Measurements from ENCODE around the gene KIF16B. TPM values are rescaled to one million over a fixed set of nuclear protein-coding genes. Genes with fewer than 3 reads are reported as not detected.

KIF16B gene
- total and polyA plus RNA-seq, 2 experiments from 2014 or later, result 6.5 to 11.1 TPM

GRCh38 chr20:16553684-16554083 is 19.6 kb downstream of the KIF16B start:
- ATAC-seq (no peak; the same call in 2 of the 3 replicates), DNase-seq (ENCODE audit: low spot score) (no peak)
- Histone ChIP-seq H3K27me3 (ENCODE audit: insufficient read depth) (no peaks in the 10 kb centered on the region), H2AFZ (no peak overlapping the region), H3K27ac (ENCODE audit: low read depth) (no peak overlapping the region), H3K4me1 (ENCODE audit: insufficient read depth) (no peaks in the 10 kb centered on the region), H3K4me3 (no peak overlapping the region), H3K79me2 (replicated peaks; ENCODE audit: insufficient read depth) (peaks cover 10% of the 10 kb centered on the region), H3F3A (replicated peaks; ENCODE audit: low read depth) (no peaks in the 10 kb centered on the region), H3K4me2 (no peak overlapping the region), H3K36me3 (ENCODE audit: insufficient read depth) (no peaks in the 10 kb centered on the region), H4K20me1 (replicated peaks; ENCODE audit: insufficient read depth) (no peaks in the 10 kb centered on the region), H3K9me2 (ENCODE audit: insufficient read depth) (no peaks in the 10 kb centered on the region)
- Mint-ChIP-seq H3K27me3 (ENCODE audit: insufficient read depth, low read depth, poor library complexity) (peaks cover 2% of the 10 kb centered on the region), H3K36me3 (ENCODE audit: low read depth) (peaks cover 23% of the 10 kb centered on the region), H3K9me3 (peaks cover 22% of the 10 kb centered on the region), H3K27ac (no peak overlapping the region), H3K4me3 (no peak overlapping the region), H3K4me1 (peaks cover 8% of the 10 kb centered on the region; the same call in 2 of the 3 replicates)
- TF ChIP-seq POLR2AphosphoS5 (IDR thresholded peaks at IDR 0.05; ENCODE audit: low read depth), result no peak
- no peak for TF ChIP-seq CREB1 (CRISPR knock-in tag; IDR thresholded peaks at IDR 0.05; ENCODE audit: low read depth)
- no peak for TF ChIP-seq ETS1 (IDR thresholded peaks at IDR 0.05)
- TF ChIP-seq JUNB (IDR thresholded peaks at IDR 0.05; ENCODE audit: unreplicated experiment), result no peak
- no peak for TF ChIP-seq ZNF114 (CRISPR knock-in tag; IDR thresholded peaks at IDR 0.05)
- TF ChIP-seq ZNF331 (CRISPR knock-in tag; IDR thresholded peaks at IDR 0.05; ENCODE audit: low read depth), result no peak
- no peak for TF ChIP-seq EZH2phosphoT487 (IDR thresholded peaks at IDR 0.05; ENCODE audit: unreplicated experiment)

DNA sequence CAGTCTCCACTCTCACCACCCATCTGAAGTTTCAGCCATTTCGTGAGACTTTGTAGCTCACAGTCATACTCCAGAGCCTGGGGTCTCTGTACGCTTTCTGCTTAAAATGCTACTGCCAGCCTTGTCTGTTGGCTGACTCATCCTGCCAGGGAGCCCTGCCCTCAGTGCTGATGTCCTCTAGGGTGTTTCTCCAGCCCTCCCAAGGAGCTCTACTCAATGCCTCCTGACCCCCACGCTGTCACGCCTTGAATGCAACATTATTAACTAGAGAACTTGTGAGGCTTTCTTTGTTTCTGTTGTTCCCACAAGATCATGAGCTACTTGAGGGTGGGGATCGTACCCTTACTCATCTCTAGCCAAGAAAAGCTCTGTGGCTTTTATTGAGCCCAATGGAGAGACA is 20.1 kb downstream of the KIF16B start:
- H3K27ac Mint-ChIP-seq, result no peak overlapping the region
- no peaks in the 10 kb centered on the region for H4K20me1 ChIP-seq (replicated peaks; ENCODE audit: insufficient read depth)
- H3K79me2 ChIP-seq (replicated peaks; ENCODE audit: insufficient read depth), result peaks cover 10% of the 10 kb centered on the region; the same call in 1 of the 2 replicates
- no peak overlapping the region for H3K27ac ChIP-seq (ENCODE audit: low read depth)
- H3K36me3 ChIP-seq (ENCODE audit: insufficient read depth), result no peaks in the 10 kb centered on the region
- H3K9me3 Mint-ChIP-seq, result peaks cover 22% of the 10 kb centered on the region
- H3K36me3 Mint-ChIP-seq (ENCODE audit: low read depth), result peaks cover 23% of the 10 kb centered on the region
- H3K27me3 ChIP-seq (ENCODE audit: insufficient read depth), result no peaks in the 10 kb centered on the region
- peaks cover 2% of the 10 kb centered on the region for H3K27me3 Mint-ChIP-seq (ENCODE audit: insufficient read depth, low read depth, poor library complexity)
- ATAC-seq (no peak), DNase-seq (ENCODE audit: low spot score) (no peak)
- no peaks in the 10 kb centered on the region for H3K4me1 ChIP-seq (ENCODE audit: insufficient read depth)
- H3K4me2 ChIP-seq, result no peak overlapping the region
- no peak overlapping the region for H3K4me3 Mint-ChIP-seq
- H3F3A ChIP-seq (replicated peaks; ENCODE audit: low read depth), result no peaks in the 10 kb centered on the region
- H3K4me1 Mint-ChIP-seq, result peaks cover 10% of the 10 kb centered on the region
- no peak overlapping the region for H2AFZ ChIP-seq
- H3K9me2 ChIP-seq (ENCODE audit: insufficient read depth), result no peaks in the 10 kb centered on the region
- no peak overlapping the region for H3K4me3 ChIP-seq
- TF ChIP-seq CREB1 (CRISPR knock-in tag; IDR thresholded peaks at IDR 0.05; ENCODE audit: low read depth), result no peak
- no peak for TF ChIP-seq STAT1 (IDR thresholded peaks at IDR 0.05; ENCODE audit: unreplicated experiment)
- TF ChIP-seq ZNF462 (CRISPR knock-in tag; IDR thresholded peaks at IDR 0.05), result no peak
- TF ChIP-seq EZH2phosphoT487 (IDR thresholded peaks at IDR 0.05; ENCODE audit: unreplicated experiment), result no peak
- no peak for TF ChIP-seq EZH2 (IDR thresholded peaks at IDR 0.05; ENCODE audit: low read depth, unreplicated experiment)
- TF ChIP-seq NANOG (IDR thresholded peaks at IDR 0.05; ENCODE audit: borderline replicate concordance), result no peak
- TF ChIP-seq, protein P1, sequence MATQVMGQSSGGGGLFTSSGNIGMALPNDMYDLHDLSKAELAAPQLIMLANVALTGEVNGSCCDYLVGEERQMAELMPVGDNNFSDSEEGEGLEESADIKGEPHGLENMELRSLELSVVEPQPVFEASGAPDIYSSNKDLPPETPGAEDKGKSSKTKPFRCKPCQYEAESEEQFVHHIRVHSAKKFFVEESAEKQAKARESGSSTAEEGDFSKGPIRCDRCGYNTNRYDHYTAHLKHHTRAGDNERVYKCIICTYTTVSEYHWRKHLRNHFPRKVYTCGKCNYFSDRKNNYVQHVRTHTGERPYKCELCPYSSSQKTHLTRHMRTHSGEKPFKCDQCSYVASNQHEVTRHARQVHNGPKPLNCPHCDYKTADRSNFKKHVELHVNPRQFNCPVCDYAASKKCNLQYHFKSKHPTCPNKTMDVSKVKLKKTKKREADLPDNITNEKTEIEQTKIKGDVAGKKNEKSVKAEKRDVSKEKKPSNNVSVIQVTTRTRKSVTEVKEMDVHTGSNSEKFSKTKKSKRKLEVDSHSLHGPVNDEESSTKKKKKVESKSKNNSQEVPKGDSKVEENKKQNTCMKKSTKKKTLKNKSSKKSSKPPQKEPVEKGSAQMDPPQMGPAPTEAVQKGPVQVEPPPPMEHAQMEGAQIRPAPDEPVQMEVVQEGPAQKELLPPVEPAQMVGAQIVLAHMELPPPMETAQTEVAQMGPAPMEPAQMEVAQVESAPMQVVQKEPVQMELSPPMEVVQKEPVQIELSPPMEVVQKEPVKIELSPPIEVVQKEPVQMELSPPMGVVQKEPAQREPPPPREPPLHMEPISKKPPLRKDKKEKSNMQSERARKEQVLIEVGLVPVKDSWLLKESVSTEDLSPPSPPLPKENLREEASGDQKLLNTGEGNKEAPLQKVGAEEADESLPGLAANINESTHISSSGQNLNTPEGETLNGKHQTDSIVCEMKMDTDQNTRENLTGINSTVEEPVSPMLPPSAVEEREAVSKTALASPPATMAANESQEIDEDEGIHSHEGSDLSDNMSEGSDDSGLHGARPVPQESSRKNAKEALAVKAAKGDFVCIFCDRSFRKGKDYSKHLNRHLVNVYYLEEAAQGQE (IDR thresholded peaks at IDR 0.05; ENCODE audit: unreplicated experiment), result no peak

Measured in GM23338 (cell line).